ENCODE results near the gene SLC6A12. TPM values are rescaled to one million over a fixed set of nuclear protein-coding genes. Genes with fewer than 3 reads are reported as not detected.

The SLC6A12 gene
- polyA plus RNA-seq, 1 of the 3 experiments (the other 2 are of a cell fraction): 0.02 TPM

DNA sequence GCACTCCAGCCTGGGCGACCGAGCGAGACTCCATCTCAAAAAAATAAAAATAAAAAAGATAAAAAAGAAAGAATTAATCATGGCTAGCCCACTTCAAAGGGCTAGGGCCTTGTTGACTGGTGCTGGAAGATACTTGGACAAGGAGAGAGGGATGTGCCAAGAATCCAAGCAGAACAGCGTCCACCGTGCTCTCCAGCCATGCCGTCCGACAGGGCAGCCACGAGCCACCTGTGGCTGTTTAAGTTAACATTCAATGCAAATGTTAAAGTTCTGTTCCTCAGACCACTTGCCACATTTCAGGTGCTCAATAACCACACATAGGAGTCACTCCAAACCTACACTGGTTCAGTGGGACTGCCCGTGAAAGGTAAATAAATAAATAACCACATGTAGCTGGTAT, 27.3 kb upstream of the SLC6A12 start:
- no peaks in the 10 kb centered on the region for H3K27me3 ChIP-seq (ENCODE audit: insufficient read depth)
- no peaks in the 10 kb centered on the region for H3K4me1 ChIP-seq (ENCODE audit: control insufficient read depth in 1 of 2, insufficient read depth in 2 of 2, low read depth in 1 of 2, low read length in 1 of 2)
- H3K36me3 ChIP-seq (replicated peaks in 1 of 2; ENCODE audit: control insufficient read depth in 1 of 2, insufficient read depth in 2 of 2, low read length in 1 of 2): no peaks in the 10 kb centered on the region
- no peak overlapping the region for H3K9ac ChIP-seq
- no peak overlapping the region for H3K4me2 ChIP-seq
- ChIA-PET CTCF (no interaction called here), POLR2A (no interaction called here)
- no peaks in the 10 kb centered on the region for H3K9me2 ChIP-seq
- H4K20me1 ChIP-seq (ENCODE audit: insufficient read depth): no peaks in the 10 kb centered on the region
- no peaks in the 10 kb centered on the region for H3K79me2 ChIP-seq (ENCODE audit: insufficient read depth)
- no peak for DNase-seq
- no peak for TF ChIP-seq GATA2 (CRISPR knock-in tag; IDR thresholded peaks at IDR 0.05)
- no peak for TF ChIP-seq MEF2A (IDR thresholded peaks at IDR 0.05; ENCODE audit: borderline replicate concordance, low read depth)
- TF ChIP-seq, protein P1, sequence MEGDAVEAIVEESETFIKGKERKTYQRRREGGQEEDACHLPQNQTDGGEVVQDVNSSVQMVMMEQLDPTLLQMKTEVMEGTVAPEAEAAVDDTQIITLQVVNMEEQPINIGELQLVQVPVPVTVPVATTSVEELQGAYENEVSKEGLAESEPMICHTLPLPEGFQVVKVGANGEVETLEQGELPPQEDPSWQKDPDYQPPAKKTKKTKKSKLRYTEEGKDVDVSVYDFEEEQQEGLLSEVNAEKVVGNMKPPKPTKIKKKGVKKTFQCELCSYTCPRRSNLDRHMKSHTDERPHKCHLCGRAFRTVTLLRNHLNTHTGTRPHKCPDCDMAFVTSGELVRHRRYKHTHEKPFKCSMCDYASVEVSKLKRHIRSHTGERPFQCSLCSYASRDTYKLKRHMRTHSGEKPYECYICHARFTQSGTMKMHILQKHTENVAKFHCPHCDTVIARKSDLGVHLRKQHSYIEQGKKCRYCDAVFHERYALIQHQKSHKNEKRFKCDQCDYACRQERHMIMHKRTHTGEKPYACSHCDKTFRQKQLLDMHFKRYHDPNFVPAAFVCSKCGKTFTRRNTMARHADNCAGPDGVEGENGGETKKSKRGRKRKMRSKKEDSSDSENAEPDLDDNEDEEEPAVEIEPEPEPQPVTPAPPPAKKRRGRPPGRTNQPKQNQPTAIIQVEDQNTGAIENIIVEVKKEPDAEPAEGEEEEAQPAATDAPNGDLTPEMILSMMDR (IDR thresholded peaks at IDR 0.05): no peak
- no peak for TF ChIP-seq MXI1 (IDR thresholded peaks at IDR 0.05; ENCODE audit: low read depth, low read length)
- TF ChIP-seq RFX5 (IDR thresholded peaks at IDR 0.05; ENCODE audit: low read length): no peak
- no peak for TF ChIP-seq NFIC (IDR thresholded peaks at IDR 0.05; ENCODE audit: borderline replicate concordance)
- TF ChIP-seq FOSL2 (IDR thresholded peaks at IDR 0.05; ENCODE audit: borderline replicate concordance, low read depth): no peak
- no peak overlapping the region for H3K4me3 ChIP-seq (ENCODE audit: low read depth in 2 of 2, low read length in 1 of 2)
- H3F3A ChIP-seq (replicated peaks; ENCODE audit: insufficient read depth): no peaks in the 10 kb centered on the region
- 83% methylated on average over 9 of the region's 9 CpGs for WGBS (ENCODE audit: low lambda C conversion rate)
- H2AFZ ChIP-seq (ENCODE audit: low read depth): no peak overlapping the region
- H3K27ac ChIP-seq (ENCODE audit: low read depth in 2 of 2, low read length in 1 of 2): no peak overlapping the region
- no peaks in the 10 kb centered on the region for H3K9me3 ChIP-seq

DNA sequence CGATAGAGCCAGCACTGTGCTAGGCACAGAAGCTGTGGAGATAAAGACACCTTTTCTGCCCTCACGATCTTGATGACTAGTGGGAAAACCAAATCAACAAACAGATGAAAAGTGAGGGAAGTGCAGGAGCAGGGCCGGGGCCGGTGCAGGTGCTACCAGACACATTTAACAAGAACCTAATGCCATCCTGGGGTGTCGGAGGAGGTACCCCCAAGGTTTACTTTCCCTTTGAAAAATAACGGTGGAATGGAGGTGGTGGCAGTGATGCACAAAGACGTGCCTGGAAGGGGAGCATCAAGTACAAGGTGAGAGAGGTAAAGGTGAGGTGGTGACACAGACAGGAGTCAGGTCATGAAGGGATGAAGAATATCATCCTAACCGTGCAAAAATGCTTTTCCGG, 26.6 kb upstream of the SLC6A12 start:
- ChIA-PET POLR2A (no interaction called here), CTCF (interaction anchor here (1.2 kb wide), 1 partner anchor 37 kb away, joined by 3 read pairs; no protein-coding TSS in a partner anchor)

DNA sequence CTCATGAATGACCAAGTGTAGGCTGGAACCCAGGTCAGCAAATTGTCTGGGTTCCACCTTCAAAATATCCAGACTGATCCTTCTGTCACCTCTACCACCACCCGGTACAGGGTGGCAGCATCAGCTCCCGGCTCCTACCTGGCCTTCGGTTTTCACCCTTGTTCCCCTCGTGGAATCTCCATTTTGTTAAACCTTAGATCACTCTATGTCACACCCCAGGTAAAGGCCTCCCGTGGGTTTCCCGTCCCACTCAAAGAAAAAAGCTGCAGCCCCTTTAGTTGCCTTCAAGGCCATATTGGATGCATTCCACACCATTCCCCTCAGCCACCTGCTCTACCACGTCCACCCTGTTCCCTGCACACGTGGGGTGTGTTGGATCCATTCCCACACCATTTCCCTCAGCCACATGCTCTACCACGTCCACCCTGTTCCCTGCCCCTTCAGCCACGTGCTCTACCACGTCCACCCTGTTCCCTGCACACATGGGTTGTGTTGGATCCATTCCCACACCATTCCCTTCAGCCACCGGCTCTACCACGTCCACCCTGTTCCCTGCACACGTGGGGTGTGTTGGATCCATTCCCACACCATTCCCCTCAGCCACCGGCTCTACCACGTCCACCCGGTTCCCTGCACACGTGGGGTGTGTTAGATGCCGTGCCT, 24.9 kb upstream of the SLC6A12 start:
- no peak overlapping the region for H3K4me2 ChIP-seq
- H3K79me2 ChIP-seq (ENCODE audit: insufficient read depth): no peaks in the 10 kb centered on the region
- H3K9me3 ChIP-seq: no peaks in the 10 kb centered on the region
- H3K9ac ChIP-seq: no peak overlapping the region
- H3K27me3 ChIP-seq (ENCODE audit: insufficient read depth): no peaks in the 10 kb centered on the region
- no peaks in the 10 kb centered on the region for H3K4me1 ChIP-seq (ENCODE audit: control insufficient read depth in 1 of 2, insufficient read depth in 2 of 2, low read depth in 1 of 2, low read length in 1 of 2)
- H3K36me3 ChIP-seq (replicated peaks in 1 of 2; ENCODE audit: control insufficient read depth in 1 of 2, insufficient read depth in 2 of 2, low read length in 1 of 2): no peaks in the 10 kb centered on the region
- no peak overlapping the region for H2AFZ ChIP-seq (ENCODE audit: low read depth)
- no peak overlapping the region for H3K27ac ChIP-seq (ENCODE audit: low read depth in 2 of 2, low read length in 1 of 2)
- no peaks in the 10 kb centered on the region for H4K20me1 ChIP-seq (ENCODE audit: insufficient read depth)
- no peaks in the 10 kb centered on the region for H3F3A ChIP-seq (replicated peaks; ENCODE audit: insufficient read depth)
- H3K9me2 ChIP-seq: no peaks in the 10 kb centered on the region
- ChIA-PET POLR2A (no interaction called here), CTCF (interaction anchor here (1.0 to 1.5 kb wide), 2 partner anchors 16 to 19 kb away, joined by 3 to 6 read pairs; no protein-coding TSS in a partner anchor)
- no peak overlapping the region for H3K4me3 ChIP-seq (ENCODE audit: low read depth in 2 of 2, low read length in 1 of 2)
- no peak for DNase-seq
- WGBS (ENCODE audit: low lambda C conversion rate): 33% methylated on average over 19 of the region's 19 CpGs
- TF ChIP-seq JUND (IDR thresholded peaks at IDR 0.05): no peak
- TF ChIP-seq RAD21 (IDR thresholded peaks at IDR 0.05; ENCODE audit: low read length): no peak
- no peak for TF ChIP-seq RXRA (IDR thresholded peaks at IDR 0.05; ENCODE audit: borderline replicate concordance, low read depth)
- no peak for TF ChIP-seq SIN3A (IDR thresholded peaks at IDR 0.05; ENCODE audit: borderline replicate concordance, low read depth, low read length)
- TF ChIP-seq, protein P2, sequence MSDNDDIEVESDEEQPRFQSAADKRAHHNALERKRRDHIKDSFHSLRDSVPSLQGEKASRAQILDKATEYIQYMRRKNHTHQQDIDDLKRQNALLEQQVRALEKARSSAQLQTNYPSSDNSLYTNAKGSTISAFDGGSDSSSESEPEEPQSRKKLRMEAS (IDR thresholded peaks at IDR 0.05; ENCODE audit: low read depth): no peak
- no peak for TF ChIP-seq TEAD4 (IDR thresholded peaks at IDR 0.05; ENCODE audit: borderline replicate concordance, insufficient read depth)
- TF ChIP-seq RCOR1 (IDR thresholded peaks at IDR 0.05; ENCODE audit: low read length): no peak
- TF ChIP-seq CHD2 (IDR thresholded peaks at IDR 0.05; ENCODE audit: low read length, partially characterized antibody): no peak
- TF ChIP-seq FOXJ3 (CRISPR knock-in tag; IDR thresholded peaks at IDR 0.05): no peak
- TF ChIP-seq, protein P3, sequence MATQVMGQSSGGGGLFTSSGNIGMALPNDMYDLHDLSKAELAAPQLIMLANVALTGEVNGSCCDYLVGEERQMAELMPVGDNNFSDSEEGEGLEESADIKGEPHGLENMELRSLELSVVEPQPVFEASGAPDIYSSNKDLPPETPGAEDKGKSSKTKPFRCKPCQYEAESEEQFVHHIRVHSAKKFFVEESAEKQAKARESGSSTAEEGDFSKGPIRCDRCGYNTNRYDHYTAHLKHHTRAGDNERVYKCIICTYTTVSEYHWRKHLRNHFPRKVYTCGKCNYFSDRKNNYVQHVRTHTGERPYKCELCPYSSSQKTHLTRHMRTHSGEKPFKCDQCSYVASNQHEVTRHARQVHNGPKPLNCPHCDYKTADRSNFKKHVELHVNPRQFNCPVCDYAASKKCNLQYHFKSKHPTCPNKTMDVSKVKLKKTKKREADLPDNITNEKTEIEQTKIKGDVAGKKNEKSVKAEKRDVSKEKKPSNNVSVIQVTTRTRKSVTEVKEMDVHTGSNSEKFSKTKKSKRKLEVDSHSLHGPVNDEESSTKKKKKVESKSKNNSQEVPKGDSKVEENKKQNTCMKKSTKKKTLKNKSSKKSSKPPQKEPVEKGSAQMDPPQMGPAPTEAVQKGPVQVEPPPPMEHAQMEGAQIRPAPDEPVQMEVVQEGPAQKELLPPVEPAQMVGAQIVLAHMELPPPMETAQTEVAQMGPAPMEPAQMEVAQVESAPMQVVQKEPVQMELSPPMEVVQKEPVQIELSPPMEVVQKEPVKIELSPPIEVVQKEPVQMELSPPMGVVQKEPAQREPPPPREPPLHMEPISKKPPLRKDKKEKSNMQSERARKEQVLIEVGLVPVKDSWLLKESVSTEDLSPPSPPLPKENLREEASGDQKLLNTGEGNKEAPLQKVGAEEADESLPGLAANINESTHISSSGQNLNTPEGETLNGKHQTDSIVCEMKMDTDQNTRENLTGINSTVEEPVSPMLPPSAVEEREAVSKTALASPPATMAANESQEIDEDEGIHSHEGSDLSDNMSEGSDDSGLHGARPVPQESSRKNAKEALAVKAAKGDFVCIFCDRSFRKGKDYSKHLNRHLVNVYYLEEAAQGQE (IDR thresholded peaks at IDR 0.05; ENCODE audit: low read depth, low read length): no peak

More for the DNA sequence above, 26.6 kb upstream of the SLC6A12 start:
- no peak overlapping the region for H3K9ac ChIP-seq
- H3K36me3 ChIP-seq (replicated peaks in 1 of 2; ENCODE audit: control insufficient read depth in 1 of 2, insufficient read depth in 2 of 2, low read length in 1 of 2): no peaks in the 10 kb centered on the region
- no peaks in the 10 kb centered on the region for H4K20me1 ChIP-seq (ENCODE audit: insufficient read depth)
- H3F3A ChIP-seq (replicated peaks; ENCODE audit: insufficient read depth): no peaks in the 10 kb centered on the region
- WGBS (ENCODE audit: low lambda C conversion rate): 67% methylated on average over 9 of the region's 9 CpGs
- H3K4me1 ChIP-seq (ENCODE audit: control insufficient read depth in 1 of 2, insufficient read depth in 2 of 2, low read depth in 1 of 2, low read length in 1 of 2): no peaks in the 10 kb centered on the region
- no peaks in the 10 kb centered on the region for H3K27me3 ChIP-seq (ENCODE audit: insufficient read depth)
- H3K4me3 ChIP-seq (ENCODE audit: low read depth in 2 of 2, low read length in 1 of 2): no peak overlapping the region
- H3K9me2 ChIP-seq: no peaks in the 10 kb centered on the region
- H3K79me2 ChIP-seq (ENCODE audit: insufficient read depth): no peaks in the 10 kb centered on the region
- no peaks in the 10 kb centered on the region for H3K9me3 ChIP-seq
- H2AFZ ChIP-seq (ENCODE audit: low read depth): no peak overlapping the region
- no peak for TF ChIP-seq JUND (IDR thresholded peaks at IDR 0.05)
- no peak for DNase-seq
- no peak overlapping the region for H3K4me2 ChIP-seq
- H3K27ac ChIP-seq (ENCODE audit: low read depth in 2 of 2, low read length in 1 of 2): no peak overlapping the region
